B cell (primary cell): ENCODE measurements around the gene ARHGAP22.

ENCODE experiments used
- EZH2 ChIP-seq: IDR thresholded peaks from 2 replicates; pipeline ENCODE4 v1.6.1; 2012; ENCODE audit warnings: borderline replicate concordance, low read depth, mild to moderate bottlenecking, moderate library complexity, low read length; ENCODE audit not compliant: insufficient read depth, poor library complexity, severe bottlenecking
- TF ChIP-seq, protein P1 (sequence below): fragments of 200-600 bp; IDR thresholded peaks from one replicate; pipeline ENCODE4 v1.8.0; 2022; ENCODE audit warnings: antibody characterized with exemption, mild to moderate bottlenecking

- TF ChIP-seq, protein P1, sequence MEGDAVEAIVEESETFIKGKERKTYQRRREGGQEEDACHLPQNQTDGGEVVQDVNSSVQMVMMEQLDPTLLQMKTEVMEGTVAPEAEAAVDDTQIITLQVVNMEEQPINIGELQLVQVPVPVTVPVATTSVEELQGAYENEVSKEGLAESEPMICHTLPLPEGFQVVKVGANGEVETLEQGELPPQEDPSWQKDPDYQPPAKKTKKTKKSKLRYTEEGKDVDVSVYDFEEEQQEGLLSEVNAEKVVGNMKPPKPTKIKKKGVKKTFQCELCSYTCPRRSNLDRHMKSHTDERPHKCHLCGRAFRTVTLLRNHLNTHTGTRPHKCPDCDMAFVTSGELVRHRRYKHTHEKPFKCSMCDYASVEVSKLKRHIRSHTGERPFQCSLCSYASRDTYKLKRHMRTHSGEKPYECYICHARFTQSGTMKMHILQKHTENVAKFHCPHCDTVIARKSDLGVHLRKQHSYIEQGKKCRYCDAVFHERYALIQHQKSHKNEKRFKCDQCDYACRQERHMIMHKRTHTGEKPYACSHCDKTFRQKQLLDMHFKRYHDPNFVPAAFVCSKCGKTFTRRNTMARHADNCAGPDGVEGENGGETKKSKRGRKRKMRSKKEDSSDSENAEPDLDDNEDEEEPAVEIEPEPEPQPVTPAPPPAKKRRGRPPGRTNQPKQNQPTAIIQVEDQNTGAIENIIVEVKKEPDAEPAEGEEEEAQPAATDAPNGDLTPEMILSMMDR = no peak
- TF ChIP-seq EZH2 = no peak
Measured at GRCh38 chr10:48605786-48606529, 1.1 kb upstream of the ARHGAP22 start.
